Testis (tissue), 2 donors: ENCODE measurements around the gene GUCA1C.

Experiments
- CTCF ChIP-seq, 3 experiments: fragments of 450-650 bp in 2 of 3; fragments of 200-600 bp in 1 of 3; sonication (generic) in 1 of 3; IDR thresholded peaks; one replicate each; pipeline ENCODE4 v1.5.1; 2016 to 2019; ENCODE audit warnings: antibody characterized with exemption in 3 of 3, mild to moderate bottlenecking in 2 of 3, moderate library complexity in 1 of 3
- POLR2A ChIP-seq: fragments of 450-650 bp; IDR thresholded peaks from one replicate; pipeline ENCODE4 v1.6.1; 2017; ENCODE audit warnings: antibody characterized with exemption, mild to moderate bottlenecking, moderate library complexity

DNA sequence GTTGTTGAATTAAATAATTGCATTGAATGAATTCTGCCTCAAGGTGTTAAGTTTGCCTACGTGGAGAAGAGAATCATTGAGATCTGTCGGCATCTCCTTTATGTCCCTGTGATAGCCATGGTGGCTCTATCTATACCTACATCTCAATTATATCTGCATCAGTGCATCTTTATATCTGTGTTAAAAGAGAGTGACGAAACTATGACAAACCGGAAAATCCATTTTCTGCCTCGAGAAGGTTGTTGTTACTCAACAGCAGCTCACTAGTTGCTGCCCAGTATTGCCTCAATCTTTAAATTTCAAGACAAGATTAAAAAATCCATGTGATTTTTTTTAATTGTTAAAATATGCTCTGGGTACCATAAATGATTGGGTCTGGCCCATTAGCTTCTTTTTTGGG lies 58.7 kb downstream of the GUCA1C start:
- TF ChIP-seq POLR2A (no peak), CTCF (IDR thresholded peaks at IDR 0.05) (no peak)
